ENCODE results near the gene CDKN2D.

The CDKN2D gene

GRCh38 chr19:10601999-10602329 lies 33.2 kb upstream of the CDKN2D start:
- no peaks in the 10 kb centered on the region for H4K20me1 ChIP-seq (ENCODE audit: control insufficient read depth, insufficient read depth, low read depth, low read length)
- peaks cover 12% of the 10 kb centered on the region; the same call in 1 of the 2 replicates for H3K36me3 ChIP-seq (ENCODE audit: control insufficient read depth, low read length)
- peaks cover 44% of the 10 kb centered on the region for H3K79me2 ChIP-seq (ENCODE audit: control insufficient read depth, low read length)
- peak overlapping the region; percentile 51 for H3K4me2 ChIP-seq (ENCODE audit: low read length)
- H3K27ac ChIP-seq (ENCODE audit: low read depth, low read length): no peak overlapping the region
- peaks cover 18% of the 10 kb centered on the region for H3F3A ChIP-seq (ENCODE audit: control insufficient read depth, insufficient read depth)
- no peaks in the 10 kb centered on the region for H3K9me3 ChIP-seq (ENCODE audit: control insufficient read depth, insufficient read depth, low read length)
- peak overlapping the region; percentile 32; the same call in 1 of the 2 replicates for H3K4me3 ChIP-seq (ENCODE audit: low read length)
- H3K27me3 ChIP-seq (ENCODE audit: control insufficient read depth, low read length): peaks cover 15% of the 10 kb centered on the region
- H3K4me1 ChIP-seq (ENCODE audit: control insufficient read depth, low read length): peaks cover 25% of the 10 kb centered on the region
- TF ChIP-seq CTCF (IDR thresholded peaks at IDR 0.05; ENCODE audit: low read depth, low read length, poor library complexity, severe bottlenecking) (no peak), EZH2phosphoT487 (IDR thresholded peaks at IDR 0.05; ENCODE audit: borderline replicate concordance, low read length) (no peak)
- no peaks in the 10 kb centered on the region for H3K9me2 ChIP-seq (replicated peaks; ENCODE audit: control insufficient read depth, low read length)

GRCh38 chr19:10600149-10600548 lies 31.4 kb upstream of the CDKN2D start:
- H3K9me3 ChIP-seq (ENCODE audit: control insufficient read depth, insufficient read depth, low read length): no peaks in the 10 kb centered on the region
- peaks cover 12% of the 10 kb centered on the region; the same call in 1 of the 2 replicates for H3K36me3 ChIP-seq (ENCODE audit: control insufficient read depth, low read length)
- no peak overlapping the region for H3K4me3 ChIP-seq (ENCODE audit: low read length)
- peaks cover 18% of the 10 kb centered on the region for H3F3A ChIP-seq (ENCODE audit: control insufficient read depth, insufficient read depth)
- no peak for TF ChIP-seq CTCF (IDR thresholded peaks at IDR 0.05; ENCODE audit: low read depth, low read length, poor library complexity, severe bottlenecking)
- TF ChIP-seq EZH2phosphoT487 (IDR thresholded peaks at IDR 0.05; ENCODE audit: borderline replicate concordance, low read length): no peak
- peaks cover 19% of the 10 kb centered on the region for H3K27me3 ChIP-seq (ENCODE audit: control insufficient read depth, low read length)
- peaks cover 42% of the 10 kb centered on the region for H3K4me1 ChIP-seq (ENCODE audit: control insufficient read depth, low read length)
- peaks cover 28% of the 10 kb centered on the region for H3K79me2 ChIP-seq (ENCODE audit: control insufficient read depth, low read length)
- H4K20me1 ChIP-seq (ENCODE audit: control insufficient read depth, insufficient read depth, low read depth, low read length): no peaks in the 10 kb centered on the region
- no peak overlapping the region for H3K27ac ChIP-seq (ENCODE audit: low read depth, low read length)
- no peaks in the 10 kb centered on the region for H3K9me2 ChIP-seq (replicated peaks; ENCODE audit: control insufficient read depth, low read length)
- H3K4me2 ChIP-seq (ENCODE audit: low read length): no peak overlapping the region

GRCh38 chr19:10593820-10594637 lies 25.2 kb upstream of the CDKN2D start:
- Histone ChIP-seq H3K9me3 (ENCODE audit: control insufficient read depth, insufficient read depth, low read length) (no peaks in the 10 kb centered on the region), H3K4me1 (ENCODE audit: control insufficient read depth, low read length) (peaks cover 52% of the 10 kb centered on the region), H4K20me1 (ENCODE audit: control insufficient read depth, insufficient read depth, low read depth, low read length) (no peaks in the 10 kb centered on the region), H3F3A (ENCODE audit: control insufficient read depth, insufficient read depth) (0 out of 2 replicates have a peak, but pooled peaks cover 5% of the 10 kb centered on the region), H3K79me2 (ENCODE audit: control insufficient read depth, low read length) (no peaks in the 10 kb centered on the region), H3K27me3 (ENCODE audit: control insufficient read depth, low read length) (peaks cover 6% of the 10 kb centered on the region; the same call in 1 of the 2 replicates), H3K27ac (ENCODE audit: low read depth, low read length) (peak overlapping the region; percentile 25), H3K9me2 (replicated peaks; ENCODE audit: control insufficient read depth, low read length) (no peaks in the 10 kb centered on the region), H3K36me3 (ENCODE audit: control insufficient read depth, low read length) (no peaks in the 10 kb centered on the region), H3K4me2 (ENCODE audit: low read length) (peak overlapping the region; percentile 46), H3K4me3 (ENCODE audit: low read length) (peak overlapping the region; percentile 18)
- TF ChIP-seq CTCF (IDR thresholded peaks at IDR 0.05; ENCODE audit: low read depth, low read length, poor library complexity, severe bottlenecking) (no peak), EZH2phosphoT487 (IDR thresholded peaks at IDR 0.05; ENCODE audit: borderline replicate concordance, low read length) (no peak)

Data from DOHH2 (cell line).